NCI-H345 (cell line): ENCODE data around the gene PNMA8C.
"Not testable (repeated sequence)": the region's sequence is repeated elsewhere in the genome, so short reads cannot be mapped to it uniquely, and the experiment has no call there.

Experiments used
- DNase-seq: peaks from one replicate; lab custom pipeline; 2025; lab: John Stamatoyannopoulos, UW

PNMA8C gene

GRCh38 chr19:46447006-46447405 is 18.3 kb upstream of the PNMA8C start:
- no peak for DNase-seq

- DNase-seq = no peak
Observed at GRCh38 chr19:46446021-46446420, 17.3 kb upstream of the PNMA8C start.

GRCh38 chr19:46442808-46443450 is 14.2 kb upstream of the PNMA8C start:
- no peak for DNase-seq

- no peak for DNase-seq
Observed at GRCh38 chr19:46441866-46442265, 13.1 kb upstream of the PNMA8C start.

- not testable (repeated sequence) for DNase-seq
Observed at GRCh38 chr19:46435689-46436088, 7.0 kb upstream of the PNMA8C start.

GRCh38 chr19:46435009-46435408 is 6.3 kb upstream of the PNMA8C start:
- DNase-seq = no peak

GRCh38 chr19:46433470-46433869 is 4.7 kb upstream of the PNMA8C start:
- DNase-seq = not testable (repeated sequence)

- DNase-seq = no peak
Observed at GRCh38 chr19:46431824-46432223, 3.1 kb upstream of the PNMA8C start.

GRCh38 chr19:46429999-46430398 is 1.3 kb upstream of the PNMA8C start:
- no peak for DNase-seq

- no peak for DNase-seq
Observed at GRCh38 chr19:46427518-46428045, 1.2 kb downstream of the PNMA8C start.

GRCh38 chr19:46426506-46427162 is 2.1 kb downstream of the PNMA8C start:
- DNase-seq = peak; percentile 48

GRCh38 chr19:46426035-46426505 is 2.7 kb downstream of the PNMA8C start:
- DNase-seq = no peak

GRCh38 chr19:46423188-46423587 is 5.5 kb downstream of the PNMA8C start:
- DNase-seq = no peak

- no peak for DNase-seq
Observed at GRCh38 chr19:46422344-46422743, 6.4 kb downstream of the PNMA8C start.

- DNase-seq = no peak
Observed at GRCh38 chr19:46420056-46420455, 8.7 kb downstream of the PNMA8C start.

- DNase-seq = peak; percentile 80
Observed at GRCh38 chr19:46415804-46416709, 12.7 kb downstream of the PNMA8C start.

- not testable (repeated sequence) for DNase-seq
Observed at GRCh38 chr19:46414899-46415298, 13.8 kb downstream of the PNMA8C start.

GRCh38 chr19:46413262-46414031 is 15.3 kb downstream of the PNMA8C start, which contains the start of gene CCDC8:
TSS of gene CCDC8 (minus strand) at chr19:46413564. CDS start at chr19:46412810, 754 bp downstream.
- DNase-seq = no peak

- DNase-seq = no peak
Observed at GRCh38 chr19:46412650-46413261, 16.0 kb downstream of the PNMA8C start.

GRCh38 chr19:46411925-46412649 is 16.6 kb downstream of the PNMA8C start:
- no peak for DNase-seq
